GM19035 (cell line): Measurements from ENCODE around the gene IL17RC.

Experiments used
- ATAC-seq: cut with Tn5 transposase; IDR thresholded peaks from one replicate; pipeline ENCODE4 v1.9.1; 2021; ENCODE audit not compliant: unreplicated experiment

IL17RC gene

GRCh38 chr3:9942934-9943690, 26.2 kb downstream of the IL17RC start:
- ATAC-seq, result no peak

- ATAC-seq, result no peak
Measured at GRCh38 chr3:9944271-9944670, 27.4 kb downstream of the IL17RC start.

DNA sequence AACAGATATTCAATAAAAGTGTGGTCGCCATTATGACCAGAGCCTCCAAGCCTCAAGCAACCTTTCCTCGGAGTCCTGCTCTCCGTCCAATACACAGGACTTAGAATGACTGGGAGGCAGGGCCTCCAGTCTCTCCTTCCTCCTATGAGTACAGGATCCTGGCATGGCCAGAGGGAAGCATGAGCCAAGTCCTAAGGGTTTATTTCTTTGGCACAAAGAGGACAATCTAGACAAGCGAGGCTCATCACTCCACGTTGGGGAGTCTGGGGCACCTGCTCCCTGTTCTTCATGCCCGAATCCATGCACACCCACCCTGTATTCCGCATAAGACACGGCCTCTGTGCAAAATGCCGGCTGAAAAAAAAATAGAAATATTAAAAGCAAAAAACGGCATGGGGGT, 28.5 kb downstream of the IL17RC start:
- ATAC-seq, result no peak

GRCh38 chr3:9946112-9947024, 29.5 kb downstream of the IL17RC start:
- ATAC-seq, result no peak

- no peak for ATAC-seq
Measured at GRCh38 chr3:9947025-9947995, 30.4 kb downstream of the IL17RC start.

GRCh38 chr3:9948586-9948985, 31.7 kb downstream of the IL17RC start:
- ATAC-seq, result no peak

DNA sequence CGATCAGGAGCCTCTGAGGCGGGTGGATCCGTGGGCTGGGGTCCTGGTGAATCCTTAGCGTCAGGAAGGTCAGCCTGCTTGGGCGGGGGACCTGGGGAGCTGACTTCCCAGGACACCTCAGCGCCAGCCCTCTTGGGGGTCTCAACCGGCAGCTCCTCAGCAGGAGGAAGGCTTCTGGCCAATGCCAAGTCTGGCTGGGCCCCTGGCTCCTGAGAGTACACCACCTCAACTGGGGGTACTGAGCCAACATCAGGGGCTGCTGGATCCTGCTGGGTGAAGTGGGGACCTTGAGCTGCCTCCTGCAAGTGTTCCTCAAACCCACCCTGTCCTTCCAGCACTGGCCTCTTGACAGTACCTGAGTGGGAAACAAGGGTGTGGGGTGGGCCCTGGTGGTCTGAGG, 32.2 kb downstream of the IL17RC start:
- ATAC-seq, result no peak

- ATAC-seq, result no peak
Measured at GRCh38 chr3:9949626-9950025, 32.7 kb downstream of the IL17RC start.

DNA sequence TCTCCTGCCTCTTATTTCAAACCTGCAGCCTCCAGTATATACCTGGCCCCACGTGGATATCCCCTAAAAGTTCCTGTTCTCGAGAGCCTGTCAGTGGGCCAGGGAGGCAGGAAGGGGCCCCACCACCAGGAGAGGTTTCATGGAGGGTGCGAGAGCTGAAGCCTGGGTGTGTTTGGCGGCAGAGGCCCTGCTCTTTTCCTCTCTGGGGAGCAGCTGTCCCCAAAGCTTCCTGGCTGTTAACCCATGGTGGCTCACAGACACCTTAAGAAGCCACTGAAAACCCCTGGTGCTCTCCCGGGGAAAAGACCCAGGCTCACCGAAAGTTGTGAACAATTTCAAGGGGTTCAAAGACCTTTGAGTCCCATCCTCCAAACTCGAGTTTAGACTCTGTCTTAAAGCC, 34.2 kb downstream of the IL17RC start:
- ATAC-seq, result no peak

DNA sequence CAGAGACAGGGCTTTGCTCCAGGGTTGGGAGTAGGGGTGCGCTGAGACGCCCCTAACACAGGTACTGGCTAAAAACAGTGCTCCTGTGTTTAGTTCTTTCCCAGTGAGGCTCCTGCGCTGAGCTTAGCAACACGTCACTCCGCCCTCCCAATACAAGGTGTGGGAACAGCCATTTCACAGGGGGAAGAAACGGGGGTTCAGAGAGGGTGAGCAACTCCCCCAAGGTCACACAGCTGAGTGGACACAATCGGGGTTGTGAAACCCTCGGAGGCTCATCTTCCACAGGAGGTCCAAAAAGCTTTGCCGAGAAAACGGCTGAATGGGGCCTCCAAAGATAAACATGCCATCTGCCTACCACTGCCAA, 34.7 kb downstream of the IL17RC start:
- peak; percentile 8 for ATAC-seq

DNA sequence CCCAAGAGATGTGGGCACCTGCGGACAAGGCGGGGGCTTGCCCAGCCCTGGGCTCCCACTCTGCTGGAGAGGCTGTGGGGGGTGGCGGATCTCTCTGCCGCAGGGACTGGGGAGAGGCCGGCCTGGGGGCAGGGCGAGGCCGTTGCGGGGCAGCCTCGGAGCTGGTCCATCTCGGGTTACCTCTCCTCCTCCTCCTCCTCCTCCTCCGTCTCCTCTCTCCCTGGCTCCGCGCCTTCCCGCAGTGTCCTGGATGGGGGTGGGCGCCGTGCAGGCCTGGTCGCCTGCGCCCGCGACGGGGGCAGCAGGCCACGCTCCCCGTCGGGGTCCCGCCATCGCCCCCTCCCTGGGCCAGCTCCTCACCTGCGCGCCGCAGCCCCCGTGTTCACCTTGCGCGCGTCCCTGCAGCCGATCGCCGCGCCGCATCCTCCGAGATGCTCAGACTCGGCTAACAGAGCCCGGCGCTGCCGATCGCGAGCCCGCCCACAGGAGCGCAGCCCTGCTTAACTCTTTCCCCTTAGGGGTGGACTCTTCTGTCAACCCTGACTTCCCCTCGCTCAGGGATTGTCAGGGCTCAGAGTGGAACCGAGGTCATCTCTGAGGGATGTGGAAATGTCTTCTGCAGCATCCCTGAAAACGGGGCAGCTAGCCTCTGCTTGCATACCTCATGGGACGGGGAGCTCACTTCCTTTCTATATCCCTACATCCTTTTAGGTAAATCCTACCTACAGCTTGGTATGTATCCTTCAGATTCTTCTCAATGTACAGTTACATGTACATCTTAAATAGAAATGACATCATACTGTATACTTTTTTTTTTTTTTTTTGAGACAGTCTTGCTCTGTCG, 35.3 kb downstream of the IL17RC start, which contains the start of gene PRRT3:
Gene PRRT3 (minus strand): TSS at position 447 of the 844 bp plus-strand sequence. CDS start 2,293 bp downstream, outside the sequence.
- peak; percentile 80 for ATAC-seq

- ATAC-seq, result no peak
Measured at GRCh38 chr3:9955067-9955502, 38.2 kb downstream of the IL17RC start.

DNA sequence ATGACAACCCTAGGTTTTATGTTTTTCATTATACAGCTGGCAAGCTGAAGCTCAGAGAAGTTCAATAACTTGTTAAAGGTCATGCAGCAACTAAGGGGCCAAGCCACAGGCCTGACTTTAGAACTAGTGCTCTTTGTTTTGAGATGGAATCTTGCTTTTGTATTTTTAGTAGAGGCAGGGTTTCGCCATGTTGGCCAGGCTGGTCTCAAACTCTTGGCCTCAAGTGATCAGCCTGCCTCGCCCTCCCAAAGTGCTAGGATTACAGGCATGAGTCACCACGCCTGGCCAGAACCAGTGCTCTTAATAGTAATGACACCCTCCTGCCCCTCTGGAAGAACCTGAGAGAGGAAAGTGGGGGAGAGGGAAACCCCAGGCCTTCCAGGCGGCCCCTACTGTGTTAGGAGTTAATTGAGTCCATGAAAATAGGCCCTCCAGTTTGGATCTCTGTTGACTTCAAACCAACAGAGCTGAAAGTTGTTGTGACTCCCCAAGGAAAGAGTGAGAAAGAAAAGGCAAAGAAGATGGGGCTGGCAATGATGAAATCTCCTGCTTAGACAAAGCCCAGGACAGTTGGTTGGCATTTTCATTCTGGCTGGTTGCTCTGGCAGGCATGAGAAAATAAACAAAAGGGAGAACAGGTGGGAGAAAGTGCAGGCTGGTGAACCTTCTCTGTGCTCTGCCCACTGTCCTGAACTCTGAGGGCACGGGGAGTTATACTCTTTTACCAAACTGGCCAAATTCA, 38.9 kb downstream of the IL17RC start:
- no peak for ATAC-seq

DNA sequence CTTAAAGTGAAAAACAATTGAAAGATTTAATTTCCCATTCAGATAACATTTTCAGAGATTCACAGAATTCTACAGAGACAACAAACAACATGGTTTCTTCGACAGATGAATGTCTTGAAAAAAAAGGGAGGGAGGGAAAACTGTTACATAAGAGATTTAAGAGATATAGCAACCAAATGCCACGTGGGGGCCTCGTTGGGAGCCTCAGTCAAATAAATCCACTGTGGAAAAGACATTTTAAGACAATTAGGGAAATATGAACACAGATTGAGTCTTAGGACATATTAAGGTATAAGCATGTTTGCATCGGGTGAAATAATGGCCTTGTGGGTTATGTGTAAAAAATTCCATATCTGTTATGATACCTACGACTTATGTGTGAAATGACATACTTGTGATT, 40.3 kb downstream of the IL17RC start:
- ATAC-seq, result no peak

DNA sequence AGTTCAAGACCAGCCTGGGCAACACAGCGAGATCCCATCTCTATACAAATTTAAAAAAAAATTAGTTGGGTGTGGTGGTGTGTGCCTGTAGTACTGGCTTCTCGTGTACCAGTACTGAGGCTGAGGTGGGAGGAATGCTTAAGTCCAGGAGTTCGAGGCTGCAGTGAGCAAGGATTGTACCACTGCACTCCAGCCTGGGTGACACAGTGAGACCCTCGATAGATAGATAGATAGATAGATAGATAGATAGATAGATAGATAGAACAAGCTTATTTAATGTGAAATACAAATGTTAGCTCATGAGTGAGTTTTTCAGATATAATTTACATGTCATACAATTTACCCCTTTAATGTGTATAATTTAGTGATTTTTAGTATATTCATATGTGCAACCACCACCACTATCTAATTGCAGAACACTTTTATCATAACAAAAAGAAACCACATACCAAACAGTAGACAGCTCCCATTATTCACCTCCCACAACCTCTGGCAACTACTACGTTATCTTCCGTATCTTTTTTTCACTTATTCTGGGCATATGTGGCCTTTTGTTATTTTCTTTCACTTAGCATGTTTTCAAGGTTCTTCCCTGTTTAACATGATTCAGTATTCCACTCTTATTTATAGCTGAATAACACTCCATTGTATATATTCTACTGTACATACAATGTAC, 48.4 kb downstream of the IL17RC start:
- no peak for ATAC-seq

- ATAC-seq, result no peak
Measured at GRCh38 chr3:9966841-9967240, 49.9 kb downstream of the IL17RC start.

- ATAC-seq, result no peak
Measured at GRCh38 chr3:9969632-9970019, 52.7 kb downstream of the IL17RC start.

DNA sequence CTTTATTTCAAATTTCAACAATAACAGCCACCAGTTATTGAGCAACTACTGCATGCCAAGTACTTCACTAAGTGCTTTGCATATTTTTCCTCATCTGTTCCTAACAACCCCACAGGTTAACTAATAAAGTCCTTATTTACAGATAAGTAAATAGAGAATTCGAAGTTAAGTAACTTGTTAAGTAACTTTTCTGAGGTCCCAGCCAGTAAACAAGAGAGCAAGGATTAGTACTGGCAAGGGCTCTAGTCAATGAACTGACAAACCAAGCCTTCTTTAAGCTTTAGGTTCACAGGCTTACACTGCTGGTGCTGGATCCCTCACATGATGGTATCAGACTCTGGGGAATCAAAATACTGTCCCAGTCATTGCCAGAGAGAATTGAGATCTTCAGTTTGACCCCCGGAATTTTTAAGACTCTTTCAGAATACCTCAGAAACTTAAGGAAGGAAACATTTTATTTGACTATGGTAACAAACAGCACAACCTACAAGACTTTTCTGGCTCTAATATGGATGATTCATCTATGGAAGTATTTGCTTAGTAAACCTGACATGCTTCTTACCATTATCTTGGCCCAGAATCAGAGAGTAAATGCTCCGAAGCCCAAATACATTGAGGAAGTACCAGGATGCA, 53.2 kb downstream of the IL17RC start:
- no peak for ATAC-seq
